ENCODE data around the gene TLE4. TPM values are rescaled to one million over a fixed set of nuclear protein-coding genes. Genes with fewer than 3 reads are reported as not detected.

Gene TLE4
- total RNA-seq, 1 donor from 2014 or later = 10.3 TPM

GRCh38 chr9:79559495-79560181 lies 12.1 kb upstream of the TLE4 start:
- H3K4me3 ChIP-seq = no peak overlapping the region
- H3K36me3 ChIP-seq = no peaks in the 10 kb centered on the region
- intact Hi-C loops (cut with micrococcal nuclease) = no loop called here
- no peak overlapping the region for H3K27ac ChIP-seq (replicated peaks)
- no peaks in the 10 kb centered on the region for H3K4me1 ChIP-seq
- no peaks in the 10 kb centered on the region for H3K9me3 ChIP-seq (replicated peaks)
- no peak for DNase-seq
- peaks cover 15% of the 10 kb centered on the region for H3K27me3 ChIP-seq (ENCODE audit: low read depth)
- TF ChIP-seq CTCF (IDR thresholded peaks at IDR 0.05; ENCODE audit: borderline replicate concordance) = no peak

GRCh38 chr9:79562749-79563386 lies 8.9 kb upstream of the TLE4 start:
- H3K27ac ChIP-seq (replicated peaks) = no peak overlapping the region
- H3K9me3 ChIP-seq (replicated peaks) = peaks cover 5% of the 10 kb centered on the region
- no peak for DNase-seq
- intact Hi-C loops (cut with micrococcal nuclease) = no loop called here
- H3K4me1 ChIP-seq = no peaks in the 10 kb centered on the region
- H3K27me3 ChIP-seq (ENCODE audit: low read depth) = peaks cover 46% of the 10 kb centered on the region
- no peak overlapping the region for H3K4me3 ChIP-seq
- no peaks in the 10 kb centered on the region for H3K36me3 ChIP-seq
- TF ChIP-seq CTCF (IDR thresholded peaks at IDR 0.05; ENCODE audit: borderline replicate concordance) = no peak

GRCh38 chr9:79564105-79564504 lies 7.7 kb upstream of the TLE4 start:
- intact Hi-C loops (cut with micrococcal nuclease) = no loop called here

GRCh38 chr9:79565245-79565644 lies 6.5 kb upstream of the TLE4 start:
- DNase-seq = no peak
- TF ChIP-seq CTCF (IDR thresholded peaks at IDR 0.05; ENCODE audit: borderline replicate concordance) = no peak
- Histone ChIP-seq H3K9me3 (replicated peaks) (peaks cover 6% of the 10 kb centered on the region), H3K4me3 (no peak overlapping the region), H3K4me1 (peaks cover 4% of the 10 kb centered on the region), H3K27me3 (ENCODE audit: low read depth) (peaks cover 47% of the 10 kb centered on the region), H3K36me3 (no peaks in the 10 kb centered on the region), H3K27ac (replicated peaks) (no peak overlapping the region)
- intact Hi-C loops (cut with micrococcal nuclease) = no loop called here

More at GRCh38 chr9:79564105-79564504, 7.7 kb upstream of the TLE4 start:
- no peaks in the 10 kb centered on the region for H3K4me1 ChIP-seq
- H3K36me3 ChIP-seq = no peaks in the 10 kb centered on the region
- TF ChIP-seq CTCF (IDR thresholded peaks at IDR 0.05; ENCODE audit: borderline replicate concordance) = no peak
- H3K27me3 ChIP-seq (ENCODE audit: low read depth) = peaks cover 47% of the 10 kb centered on the region
- H3K4me3 ChIP-seq = no peak overlapping the region
- peaks cover 6% of the 10 kb centered on the region for H3K9me3 ChIP-seq (replicated peaks)
- DNase-seq = no peak
- H3K27ac ChIP-seq (replicated peaks) = no peak overlapping the region

GRCh38 chr9:79567671-79568098 lies 4.1 kb upstream of the TLE4 start:
- peaks cover 6% of the 10 kb centered on the region for H3K9me3 ChIP-seq (replicated peaks)
- peaks cover 15% of the 10 kb centered on the region for H3K4me1 ChIP-seq
- intact Hi-C loops (cut with micrococcal nuclease) = no loop called here
- H3K27me3 ChIP-seq (ENCODE audit: low read depth) = peaks cover 43% of the 10 kb centered on the region
- no peak for TF ChIP-seq CTCF (IDR thresholded peaks at IDR 0.05; ENCODE audit: borderline replicate concordance)
- no peak overlapping the region for H3K4me3 ChIP-seq
- H3K36me3 ChIP-seq = no peaks in the 10 kb centered on the region
- no peak for DNase-seq
- H3K27ac ChIP-seq (replicated peaks) = no peak overlapping the region

Measured in left ventricle myocardium inferior (tissue), 1 donor.